Nephron (organoid): ENCODE data around the gene KCNK16.

Experiments
- H3K27ac Mint-ChIP-seq, 3 experiments: 2 replicates each; pipeline ENCODE4 v1.8.0; 2020; ENCODE audit warnings: mixed read lengths in 3 of 3, mild to moderate bottlenecking in 2 of 3, moderate library complexity in 1 of 3
- H3K27me3 Mint-ChIP-seq: 2 replicates; pipeline ENCODE4 v1.8.0; 2021; ENCODE audit warnings: low read depth, mild to moderate bottlenecking, moderate library complexity, mixed read lengths
- H3K36me3 Mint-ChIP-seq: 2 replicates; pipeline ENCODE4 v1.8.0; 2020; ENCODE audit warnings: low read depth, mixed read lengths
- H3K4me1 Mint-ChIP-seq: 2 replicates; pipeline ENCODE4 v1.8.0; 2020; ENCODE audit warnings: mixed read lengths
- H3K4me3 Mint-ChIP-seq, 3 experiments: 2 replicates each; pipeline ENCODE4 v1.8.0; 2020; ENCODE audit warnings: mild to moderate bottlenecking in 3 of 3, mixed read lengths in 3 of 3, moderate library complexity in 2 of 3
- H3K9me3 Mint-ChIP-seq: 2 replicates; pipeline ENCODE4 v1.8.0; 2020; ENCODE audit warnings: mixed read lengths
- CTCF ChIP-seq, 3 experiments: fragments of 200-600 bp; sonication (generic); IDR thresholded peaks; one replicate each; pipeline ENCODE4 v1.5.0; 2021; ENCODE audit warnings: antibody characterized with exemption in 3 of 3; ENCODE audit not compliant: unreplicated experiment in 3 of 3

KCNK16 gene

GRCh38 chr6:39303425-39304153 lies 18.9 kb downstream of the KCNK16 start:
- Mint-ChIP-seq H3K27ac (no peak overlapping the region), H3K4me1 (no peaks in the 10 kb centered on the region), H3K36me3 (no peaks in the 10 kb centered on the region), H3K4me3 (no peak overlapping the region), H3K9me3 (no peaks in the 10 kb centered on the region), H3K27me3 (peaks cover 42% of the 10 kb centered on the region)
- peak in 2 of 3 experiments; percentile 15 to 19 for TF ChIP-seq CTCF (IDR thresholded peaks at IDR 0.05; ENCODE audit: unreplicated experiment in 3 of 3)

- Mint-ChIP-seq H3K9me3 (no peaks in the 10 kb centered on the region), H3K4me3 (no peak overlapping the region), H3K27me3 (peaks cover 39% of the 10 kb centered on the region), H3K4me1 (no peaks in the 10 kb centered on the region), H3K27ac (no peak overlapping the region), H3K36me3 (no peaks in the 10 kb centered on the region)
- TF ChIP-seq CTCF (IDR thresholded peaks at IDR 0.05; ENCODE audit: unreplicated experiment in 3 of 3), result peak; percentile 92 to 94 (median 92)
These were observed 19.7 kb downstream of the KCNK16 start for GRCh38 chr6:39302669-39303424.

GRCh38 chr6:39302011-39302410 lies 20.5 kb downstream of the KCNK16 start:
- Mint-ChIP-seq H3K4me1 (peaks cover 4% of the 10 kb centered on the region), H3K36me3 (no peaks in the 10 kb centered on the region), H3K27ac (no peak overlapping the region), H3K4me3 (no peak overlapping the region), H3K27me3 (peaks cover 38% of the 10 kb centered on the region), H3K9me3 (no peaks in the 10 kb centered on the region)
- peak in 1 of 3 experiments; percentile 4 for TF ChIP-seq CTCF (IDR thresholded peaks at IDR 0.05; ENCODE audit: unreplicated experiment in 3 of 3)

- H3K9me3 Mint-ChIP-seq, result no peaks in the 10 kb centered on the region
- TF ChIP-seq CTCF (IDR thresholded peaks at IDR 0.05; ENCODE audit: unreplicated experiment in 3 of 3), result peak in 2 of 3 experiments; percentile 9 to 42
- no peak overlapping the region for H3K27ac Mint-ChIP-seq
- no peaks in the 10 kb centered on the region for H3K36me3 Mint-ChIP-seq
- peaks cover 35% of the 10 kb centered on the region for H3K27me3 Mint-ChIP-seq
- H3K4me1 Mint-ChIP-seq, result peaks cover 7% of the 10 kb centered on the region
- no peak overlapping the region for H3K4me3 Mint-ChIP-seq
These were observed 20.9 kb downstream of the KCNK16 start for GRCh38 chr6:39301606-39302005.

- Mint-ChIP-seq H3K27ac (no peak overlapping the region), H3K4me3 (no peak overlapping the region), H3K4me1 (peaks cover 15% of the 10 kb centered on the region), H3K27me3 (peaks cover 34% of the 10 kb centered on the region), H3K9me3 (no peaks in the 10 kb centered on the region), H3K36me3 (no peaks in the 10 kb centered on the region)
- TF ChIP-seq CTCF (IDR thresholded peaks at IDR 0.05; ENCODE audit: unreplicated experiment in 3 of 3), result no peak
These were observed 21.8 kb downstream of the KCNK16 start for GRCh38 chr6:39300739-39301138.
